HEK293 (cell line): Measurements from ENCODE around the gene GSG1L2.

Experiments
- ZNF155 ChIP-seq: fragments of 450-650 bp; formaldehyde crosslinking; IDR thresholded peaks from 2 replicates; pipeline ENCODE4 v1.5.1; 2016; ENCODE audit warnings: missing biosample characterization, missing genetic modification characterization
- ZNF354C ChIP-seq: fragments of 450-650 bp; formaldehyde crosslinking; IDR thresholded peaks from 2 replicates; pipeline ENCODE4 v1.5.1; 2016; ENCODE audit warnings: missing biosample characterization, missing genetic modification characterization, low read depth, borderline replicate concordance
- ZNF843 ChIP-seq: fragments of 450-650 bp; formaldehyde crosslinking; IDR thresholded peaks from 2 replicates; pipeline ENCODE4 v1.5.1; 2016; ENCODE audit warnings: missing biosample characterization, missing genetic modification characterization
- TF ChIP-seq, protein P1 (sequence below): fragments of 450-650 bp; formaldehyde crosslinking; IDR thresholded peaks from 2 replicates; pipeline ENCODE4 v1.5.1; 2016; ENCODE audit warnings: missing biosample characterization, missing genetic modification characterization
- TF ChIP-seq, protein P2 (sequence below): fragments of 450-650 bp; formaldehyde crosslinking; IDR thresholded peaks from 2 replicates; pipeline ENCODE4 v1.5.1; 2016; ENCODE audit warnings: missing biosample characterization, missing genetic modification characterization
- TF ChIP-seq, protein P3 (sequence below): fragments of 450-650 bp; formaldehyde crosslinking; IDR thresholded peaks from 2 replicates; pipeline ENCODE4 v1.5.1; 2016; ENCODE audit warnings: missing biosample characterization, missing genetic modification characterization
- TF ChIP-seq, protein P4 (sequence below): fragments of 450-650 bp; formaldehyde crosslinking; IDR thresholded peaks from 2 replicates; pipeline ENCODE4; 2016; ENCODE audit warnings: missing biosample characterization, missing genetic modification characterization

DNA sequence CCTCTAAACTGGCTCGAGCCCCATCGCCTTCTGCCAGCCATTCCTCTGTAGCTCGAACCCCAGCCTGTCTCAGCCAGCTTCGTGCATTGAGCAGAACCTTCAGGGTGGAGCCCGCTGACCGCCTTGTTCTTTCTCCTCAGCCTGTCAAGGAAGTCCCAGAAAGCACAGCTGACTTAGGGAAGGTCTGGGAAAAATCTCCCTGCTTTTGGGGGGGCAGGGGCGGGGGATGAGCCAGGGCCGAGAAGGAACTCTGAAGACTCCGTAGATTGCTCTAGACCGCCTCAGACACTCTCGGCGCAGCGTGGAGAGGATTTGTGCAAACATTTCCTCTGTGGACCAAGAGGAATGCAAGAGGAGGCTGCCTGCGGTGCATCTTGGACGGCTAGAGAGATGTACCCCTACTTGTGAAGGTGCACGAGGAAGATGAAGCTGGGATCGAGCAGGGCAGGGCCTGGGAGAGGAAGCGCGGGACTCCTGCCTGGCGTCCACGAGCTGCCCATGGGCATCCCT lies 3.8 kb upstream of the GSG1L2 start, which contains the start of gene GLP2R:
- TF ChIP-seq, protein P1, sequence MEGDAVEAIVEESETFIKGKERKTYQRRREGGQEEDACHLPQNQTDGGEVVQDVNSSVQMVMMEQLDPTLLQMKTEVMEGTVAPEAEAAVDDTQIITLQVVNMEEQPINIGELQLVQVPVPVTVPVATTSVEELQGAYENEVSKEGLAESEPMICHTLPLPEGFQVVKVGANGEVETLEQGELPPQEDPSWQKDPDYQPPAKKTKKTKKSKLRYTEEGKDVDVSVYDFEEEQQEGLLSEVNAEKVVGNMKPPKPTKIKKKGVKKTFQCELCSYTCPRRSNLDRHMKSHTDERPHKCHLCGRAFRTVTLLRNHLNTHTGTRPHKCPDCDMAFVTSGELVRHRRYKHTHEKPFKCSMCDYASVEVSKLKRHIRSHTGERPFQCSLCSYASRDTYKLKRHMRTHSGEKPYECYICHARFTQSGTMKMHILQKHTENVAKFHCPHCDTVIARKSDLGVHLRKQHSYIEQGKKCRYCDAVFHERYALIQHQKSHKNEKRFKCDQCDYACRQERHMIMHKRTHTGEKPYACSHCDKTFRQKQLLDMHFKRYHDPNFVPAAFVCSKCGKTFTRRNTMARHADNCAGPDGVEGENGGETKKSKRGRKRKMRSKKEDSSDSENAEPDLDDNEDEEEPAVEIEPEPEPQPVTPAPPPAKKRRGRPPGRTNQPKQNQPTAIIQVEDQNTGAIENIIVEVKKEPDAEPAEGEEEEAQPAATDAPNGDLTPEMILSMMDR (tag by site-specific recombination), result no peak
- TF ChIP-seq, protein P2, sequence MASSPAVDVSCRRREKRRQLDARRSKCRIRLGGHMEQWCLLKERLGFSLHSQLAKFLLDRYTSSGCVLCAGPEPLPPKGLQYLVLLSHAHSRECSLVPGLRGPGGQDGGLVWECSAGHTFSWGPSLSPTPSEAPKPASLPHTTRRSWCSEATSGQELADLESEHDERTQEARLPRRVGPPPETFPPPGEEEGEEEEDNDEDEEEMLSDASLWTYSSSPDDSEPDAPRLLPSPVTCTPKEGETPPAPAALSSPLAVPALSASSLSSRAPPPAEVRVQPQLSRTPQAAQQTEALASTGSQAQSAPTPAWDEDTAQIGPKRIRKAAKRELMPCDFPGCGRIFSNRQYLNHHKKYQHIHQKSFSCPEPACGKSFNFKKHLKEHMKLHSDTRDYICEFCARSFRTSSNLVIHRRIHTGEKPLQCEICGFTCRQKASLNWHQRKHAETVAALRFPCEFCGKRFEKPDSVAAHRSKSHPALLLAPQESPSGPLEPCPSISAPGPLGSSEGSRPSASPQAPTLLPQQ, result no peak
- TF ChIP-seq ZNF354C (tag by site-specific recombination) (no peak), ZNF843 (tag by site-specific recombination) (no peak), ZNF155 (no peak)
- TF ChIP-seq, protein P3, sequence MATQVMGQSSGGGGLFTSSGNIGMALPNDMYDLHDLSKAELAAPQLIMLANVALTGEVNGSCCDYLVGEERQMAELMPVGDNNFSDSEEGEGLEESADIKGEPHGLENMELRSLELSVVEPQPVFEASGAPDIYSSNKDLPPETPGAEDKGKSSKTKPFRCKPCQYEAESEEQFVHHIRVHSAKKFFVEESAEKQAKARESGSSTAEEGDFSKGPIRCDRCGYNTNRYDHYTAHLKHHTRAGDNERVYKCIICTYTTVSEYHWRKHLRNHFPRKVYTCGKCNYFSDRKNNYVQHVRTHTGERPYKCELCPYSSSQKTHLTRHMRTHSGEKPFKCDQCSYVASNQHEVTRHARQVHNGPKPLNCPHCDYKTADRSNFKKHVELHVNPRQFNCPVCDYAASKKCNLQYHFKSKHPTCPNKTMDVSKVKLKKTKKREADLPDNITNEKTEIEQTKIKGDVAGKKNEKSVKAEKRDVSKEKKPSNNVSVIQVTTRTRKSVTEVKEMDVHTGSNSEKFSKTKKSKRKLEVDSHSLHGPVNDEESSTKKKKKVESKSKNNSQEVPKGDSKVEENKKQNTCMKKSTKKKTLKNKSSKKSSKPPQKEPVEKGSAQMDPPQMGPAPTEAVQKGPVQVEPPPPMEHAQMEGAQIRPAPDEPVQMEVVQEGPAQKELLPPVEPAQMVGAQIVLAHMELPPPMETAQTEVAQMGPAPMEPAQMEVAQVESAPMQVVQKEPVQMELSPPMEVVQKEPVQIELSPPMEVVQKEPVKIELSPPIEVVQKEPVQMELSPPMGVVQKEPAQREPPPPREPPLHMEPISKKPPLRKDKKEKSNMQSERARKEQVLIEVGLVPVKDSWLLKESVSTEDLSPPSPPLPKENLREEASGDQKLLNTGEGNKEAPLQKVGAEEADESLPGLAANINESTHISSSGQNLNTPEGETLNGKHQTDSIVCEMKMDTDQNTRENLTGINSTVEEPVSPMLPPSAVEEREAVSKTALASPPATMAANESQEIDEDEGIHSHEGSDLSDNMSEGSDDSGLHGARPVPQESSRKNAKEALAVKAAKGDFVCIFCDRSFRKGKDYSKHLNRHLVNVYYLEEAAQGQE (tag by site-specific recombination), result no peak
- TF ChIP-seq, protein P4, sequence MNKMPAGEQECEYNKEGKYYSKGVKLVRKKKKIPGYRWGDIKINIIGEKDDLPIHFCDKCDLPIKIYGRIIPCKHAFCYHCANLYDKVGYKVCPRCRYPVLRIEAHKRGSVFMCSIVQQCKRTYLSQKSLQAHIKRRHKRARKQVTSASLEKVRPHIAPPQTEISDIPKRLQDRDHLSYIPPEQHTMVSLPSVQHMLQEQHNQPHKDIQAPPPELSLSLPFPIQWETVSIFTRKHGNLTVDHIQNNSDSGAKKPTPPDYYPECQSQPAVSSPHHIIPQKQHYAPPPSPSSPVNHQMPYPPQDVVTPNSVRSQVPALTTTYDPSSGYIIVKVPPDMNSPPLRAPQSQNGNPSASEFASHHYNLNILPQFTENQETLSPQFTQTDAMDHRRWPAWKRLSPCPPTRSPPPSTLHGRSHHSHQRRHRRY (tag by site-specific recombination), result no peak
